Astrocyte of the spinal cord (primary cell): ENCODE measurements around the gene FOXN1.
"Not testable (repeated sequence)": the region's sequence is repeated elsewhere in the genome, so short reads cannot be mapped to it uniquely, and the experiment has no call there.

ENCODE experiments used
- DNase-seq: peaks from one replicate; pipeline ENCODE4 v3.0.0; 2011; ENCODE audit warnings: low read depth, low spot score
- H3K4me3 ChIP-seq: 2 replicates; pipeline ENCODE4 v1.5.1; 2011; ENCODE audit warnings: low read depth, mild to moderate bottlenecking, low read length, moderate library complexity
- CTCF ChIP-seq: IDR thresholded peaks from 2 replicates; pipeline ENCODE4 v1.5.1; 2012; ENCODE audit warnings: low read depth, mild to moderate bottlenecking, low read length, inconsistent platforms
- in situ Hi-C: cut with HindIII; loops from 2 replicates; pipeline ENCODE4 v1.10.0; 2017; ENCODE audit warnings: low sequenced_read_pairs

The FOXN1 gene

GRCh38 chr17:28467456-28468025 is 38.6 kb upstream of the FOXN1 start:
- peak; percentile 2 for DNase-seq
- no peak for TF ChIP-seq CTCF
- H3K4me3 ChIP-seq = no peak overlapping the region
- in situ Hi-C loops = no loop called here

GRCh38 chr17:28468033-28468735 is 38.0 kb upstream of the FOXN1 start:
- H3K4me3 ChIP-seq, in situ Hi-C loops, DNase-seq: not testable (repeated sequence)

- in situ Hi-C loops = no loop called here
- DNase-seq = no peak
- no peak for TF ChIP-seq CTCF
- no peak overlapping the region for H3K4me3 ChIP-seq
Observed at GRCh38 chr17:28468781-28469180, 37.4 kb upstream of the FOXN1 start.

GRCh38 chr17:28469376-28469775 is 36.8 kb upstream of the FOXN1 start:
- no peak for TF ChIP-seq CTCF
- H3K4me3 ChIP-seq = no peak overlapping the region
- in situ Hi-C loops = no loop called here
- no peak for DNase-seq

- no peak for DNase-seq
- no peak overlapping the region for H3K4me3 ChIP-seq
- in situ Hi-C loops = no loop called here
- no peak for TF ChIP-seq CTCF
Observed at GRCh38 chr17:28470266-28470913, 35.8 kb upstream of the FOXN1 start.

- no peak for TF ChIP-seq CTCF
- in situ Hi-C loops = no loop called here
- no peak for DNase-seq
Observed at GRCh38 chr17:28470914-28471366, 35.2 kb upstream of the FOXN1 start.

More at GRCh38 chr17:28470914-28471366, 35.2 kb upstream of the FOXN1 start:
- no peak overlapping the region for H3K4me3 ChIP-seq
